Keratinocyte (primary cell): ENCODE data around the gene MTSS2. TPM values are rescaled to one million over a fixed set of nuclear protein-coding genes. Genes with fewer than 3 reads are reported as not detected.

Experiments used
- DNase-seq: peaks from one replicate; pipeline ENCODE4 v3.0.0-alpha.2; 2011; ENCODE audit warnings: low read depth, missing footprints, low spot score
- FAIRE-seq: peaks from 2 replicates; lab custom pipeline; 2011; peaks lifted over from hg19 to GRCh38; lab: Jason Lieb, UNC
- H2AFZ ChIP-seq: 2 replicates; pipeline ENCODE4 v1.6.0; 2012; ENCODE audit warnings: low read length, control low read depth, inconsistent platforms; ENCODE audit not compliant: control insufficient read depth
- H3K27ac ChIP-seq: 2 replicates; pipeline ENCODE4 v1.5.1; 2011; ENCODE audit warnings: low read length; ENCODE audit not compliant: control insufficient read depth, insufficient read depth
- H3K27me3 ChIP-seq: 3 replicates; pipeline ENCODE4 v1.6.0; 2011; ENCODE audit warnings: low read length; ENCODE audit not compliant: control insufficient read depth, insufficient read depth; ENCODE audit errors: extremely low read depth
- H3K36me3 ChIP-seq, 2 experiments: 2 replicates in 1 of 2; 3 replicates in 1 of 2; pipeline ENCODE4 v1.5.1; 2011; ENCODE audit warnings: low read length in 2 of 2, mild to moderate bottlenecking in 1 of 2; ENCODE audit not compliant: control insufficient read depth in 2 of 2, insufficient read depth in 2 of 2; ENCODE audit errors: extremely low read depth in 1 of 2
- H3K4me1 ChIP-seq: 3 replicates; pipeline ENCODE4 v1.5.1; 2011; ENCODE audit warnings: low read length; ENCODE audit not compliant: control insufficient read depth, insufficient read depth; ENCODE audit errors: extremely low read depth
- H3K4me2 ChIP-seq: 3 replicates; pipeline ENCODE4 v1.6.0; 2011; ENCODE audit warnings: low read depth, low read length; ENCODE audit not compliant: control insufficient read depth, insufficient read depth; ENCODE audit errors: extremely low read depth
- H3K4me3 ChIP-seq, 3 experiments: fragments of 200-600 bp in 1 of 3; sonication (generic) in 1 of 3; 2 replicates in 2 of 3; 3 replicates in 1 of 3; pipeline ENCODE4 v1.5.1; 2011 to 2016; ENCODE audit warnings: low read length in 3 of 3, mild to moderate bottlenecking in 3 of 3, control low read depth in 2 of 3, inconsistent platforms in 1 of 3, low read depth in 1 of 3, mixed read lengths in 1 of 3, mixed run types in 1 of 3, moderate library complexity in 1 of 3; ENCODE audit not compliant: control insufficient read depth in 2 of 3, insufficient read depth in 2 of 3; ENCODE audit errors: extremely low read depth in 1 of 3
- H3K79me2 ChIP-seq: 2 replicates; pipeline ENCODE4 v1.6.0; 2012; ENCODE audit warnings: low read length; ENCODE audit not compliant: control insufficient read depth, insufficient read depth
- H3K9ac ChIP-seq: 3 replicates; pipeline ENCODE4 v1.6.0; 2011; ENCODE audit warnings: low read length; ENCODE audit not compliant: control insufficient read depth, insufficient read depth; ENCODE audit errors: extremely low read depth
- H3K9me1 ChIP-seq: 3 replicates; pipeline ENCODE4 v1.6.0; 2011; ENCODE audit warnings: low read length; ENCODE audit not compliant: control insufficient read depth, insufficient read depth; ENCODE audit errors: extremely low read depth
- H3K9me3 ChIP-seq: 2 replicates; pipeline ENCODE4 v1.5.1; 2012; ENCODE audit warnings: low read depth, low read length; ENCODE audit not compliant: control insufficient read depth
- H4K20me1 ChIP-seq: 3 replicates; pipeline ENCODE4 v1.6.0; 2011; ENCODE audit warnings: low read length; ENCODE audit not compliant: control insufficient read depth, insufficient read depth; ENCODE audit errors: extremely low read depth
- EZH2 ChIP-seq: IDR thresholded peaks from one replicate; pipeline ENCODE4 v1.6.1; 2012; ENCODE audit warnings: inconsistent platforms, mild to moderate bottlenecking, low read length, moderate library complexity
- dilution Hi-C: fragments of 300-500 bp; cut with MboI; formaldehyde crosslinking; loops from one replicate; pipeline ENCODE4 v1.7.0; 2020; ENCODE audit warnings: low sequenced_read_pairs; ENCODE audit not compliant: extremely low pct_ligation_motif_present
- polyA plus RNA-seq, 5 experiments: library from polyadenylated mRNA; depleted of rRNA in 3 of 5; stranded (reverse) in 3 of 5; stranded (forward) in 1 of 5; unstranded in 1 of 5; fragments of >200 nt; gene quantifications; 1 replicate in 1 of 5; 2 replicates in 3 of 5; 3 replicates in 1 of 5; pipeline versions ENCODE4 v1.2.1 to v1.2.3, GENCODE V29; 2011 to 2012; ENCODE audit warnings: missing spikeins in 2 of 5, low read depth in 1 of 5, low replicate concordance in 1 of 5
- TF ChIP-seq, protein P1 (sequence below), 3 experiments: IDR thresholded peaks in 1 of 3; conservative IDR thresholded peaks in 1 of 3; optimal IDR thresholded peaks in 1 of 3; 2 replicates in 2 of 3; 3 replicates in 1 of 3; pipeline versions ENCODE3 to v1.5.1; 2011; ENCODE audit warnings: low read length in 3 of 3, mild to moderate bottlenecking in 3 of 3, moderate library complexity in 2 of 3, control low read depth in 1 of 3, inconsistent platforms in 1 of 3; ENCODE audit not compliant: insufficient read depth in 2 of 3; ENCODE audit errors: extremely low read depth in 1 of 3

The MTSS2 gene
- polyA plus RNA-seq, 1 donor (not counting 4 experiments of a cell fraction or from before 2014, with no cell fraction given), result 13.3 TPM

DNA sequence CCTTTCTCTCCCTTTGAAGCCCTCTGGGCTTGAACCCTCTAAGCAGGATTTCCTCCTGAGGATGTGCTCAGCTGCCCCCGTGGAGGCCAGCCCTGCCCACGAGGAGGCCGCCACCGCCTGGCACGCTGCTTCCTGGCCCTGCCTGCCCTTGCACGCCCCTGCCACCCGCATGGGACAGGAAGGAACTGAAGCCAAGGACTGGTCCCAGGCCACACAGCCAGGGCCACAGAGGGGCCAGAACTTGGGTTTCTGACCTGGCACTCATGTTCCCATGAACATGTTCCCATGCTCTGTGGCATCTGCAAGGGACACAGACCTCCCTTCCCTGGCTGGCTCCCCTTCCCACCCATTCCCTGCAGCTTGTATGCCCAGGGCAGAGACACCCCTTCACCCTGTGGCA is 24.1 kb upstream of the MTSS2 start:
- no peak for FAIRE-seq
- no peaks in the 10 kb centered on the region for H3K9me3 ChIP-seq
- H3K36me3 ChIP-seq, result no peaks in the 10 kb centered on the region
- no peak overlapping the region for H2AFZ ChIP-seq
- H3K9me1 ChIP-seq, result no peaks in the 10 kb centered on the region
- TF ChIP-seq EZH2, result no peak
- TF ChIP-seq, protein P1, sequence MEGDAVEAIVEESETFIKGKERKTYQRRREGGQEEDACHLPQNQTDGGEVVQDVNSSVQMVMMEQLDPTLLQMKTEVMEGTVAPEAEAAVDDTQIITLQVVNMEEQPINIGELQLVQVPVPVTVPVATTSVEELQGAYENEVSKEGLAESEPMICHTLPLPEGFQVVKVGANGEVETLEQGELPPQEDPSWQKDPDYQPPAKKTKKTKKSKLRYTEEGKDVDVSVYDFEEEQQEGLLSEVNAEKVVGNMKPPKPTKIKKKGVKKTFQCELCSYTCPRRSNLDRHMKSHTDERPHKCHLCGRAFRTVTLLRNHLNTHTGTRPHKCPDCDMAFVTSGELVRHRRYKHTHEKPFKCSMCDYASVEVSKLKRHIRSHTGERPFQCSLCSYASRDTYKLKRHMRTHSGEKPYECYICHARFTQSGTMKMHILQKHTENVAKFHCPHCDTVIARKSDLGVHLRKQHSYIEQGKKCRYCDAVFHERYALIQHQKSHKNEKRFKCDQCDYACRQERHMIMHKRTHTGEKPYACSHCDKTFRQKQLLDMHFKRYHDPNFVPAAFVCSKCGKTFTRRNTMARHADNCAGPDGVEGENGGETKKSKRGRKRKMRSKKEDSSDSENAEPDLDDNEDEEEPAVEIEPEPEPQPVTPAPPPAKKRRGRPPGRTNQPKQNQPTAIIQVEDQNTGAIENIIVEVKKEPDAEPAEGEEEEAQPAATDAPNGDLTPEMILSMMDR (optimal IDR thresholded peaks at IDR 0.05 in 1 of 3, IDR thresholded peaks at IDR 0.05 in 1 of 3, conservative IDR thresholded peaks at IDR 0.05 in 1 of 3; ENCODE audit: extremely low read depth in 1 of 3, insufficient read depth in 2 of 3, low read length in 3 of 3), result no peak
- H3K9ac ChIP-seq, result no peak overlapping the region
- H4K20me1 ChIP-seq, result no peaks in the 10 kb centered on the region
- H3K4me3 ChIP-seq, result no peak overlapping the region
- no peak overlapping the region for H3K27ac ChIP-seq
- H3K4me2 ChIP-seq, result no peak overlapping the region
- dilution Hi-C loops, result no loop called here
- DNase-seq, result no peak
- no peaks in the 10 kb centered on the region for H3K27me3 ChIP-seq
- H3K4me1 ChIP-seq, result peaks cover 35% of the 10 kb centered on the region
- H3K79me2 ChIP-seq, result no peaks in the 10 kb centered on the region

GRCh38 chr16:70709457-70709856 is 23.6 kb upstream of the MTSS2 start:
- H3K9ac ChIP-seq, result no peak overlapping the region
- H3K9me1 ChIP-seq, result no peaks in the 10 kb centered on the region
- H3K79me2 ChIP-seq, result no peaks in the 10 kb centered on the region
- no peaks in the 10 kb centered on the region for H3K27me3 ChIP-seq
- FAIRE-seq (no peak), DNase-seq (no peak)
- no peak for TF ChIP-seq EZH2
- TF ChIP-seq, protein P1 (optimal IDR thresholded peaks at IDR 0.05 in 1 of 3, IDR thresholded peaks at IDR 0.05 in 1 of 3, conservative IDR thresholded peaks at IDR 0.05 in 1 of 3; ENCODE audit: extremely low read depth in 1 of 3, insufficient read depth in 2 of 3, low read length in 3 of 3), result no peak
- no peak overlapping the region for H2AFZ ChIP-seq
- H3K27ac ChIP-seq, result no peak overlapping the region
- H3K4me2 ChIP-seq, result no peak overlapping the region
- H4K20me1 ChIP-seq, result no peaks in the 10 kb centered on the region
- H3K4me3 ChIP-seq, result no peak overlapping the region
- H3K9me3 ChIP-seq, result no peaks in the 10 kb centered on the region
- H3K36me3 ChIP-seq, result no peaks in the 10 kb centered on the region
- peaks cover 30% of the 10 kb centered on the region for H3K4me1 ChIP-seq
- dilution Hi-C loops, result no loop called here
